K562 (cell line): ENCODE data around the gene CHMP1A. TPM values are rescaled to one million over a fixed set of nuclear protein-coding genes. Genes with fewer than 3 reads are reported as not detected.
A peak's percentile ranks its signal among the peaks of the same experiment; 100 is the strongest.

Source experiments
- CHAMP1 ChIP-seq: fragments of 450-650 bp; IDR thresholded peaks from 2 replicates; pipeline ENCODE4 v1.6.1; 2016; ENCODE audit warnings: mild to moderate bottlenecking
- CTCF ChIP-seq, 3 experiments: IDR thresholded peaks in 2 of 3; conservative IDR thresholded peaks in 1 of 3; 2 replicates each; pipeline ENCODE4 v1.5.1; 2011 to 2012; ENCODE audit warnings: low read length in 3 of 3, mild to moderate bottlenecking in 3 of 3, control low read depth in 2 of 3, improper control_type of control experiment in 1 of 3, inconsistent platforms in 1 of 3, low read depth in 1 of 3, mixed read lengths in 1 of 3, moderate library complexity in 1 of 3; ENCODE audit not compliant: insufficient read depth in 2 of 3
- ELK1 ChIP-seq: sonication (generic); formaldehyde crosslinking; IDR thresholded peaks from 2 replicates; pipeline ENCODE4 v1.8.1; 2022; ENCODE audit warnings: missing genetic modification reagents
- FIP1L1 ChIP-seq: fragments of 200-400 bp; formaldehyde crosslinking; IDR thresholded peaks from 2 replicates; pipeline ENCODE4 v1.6.1; 2018; ENCODE audit warnings: mild to moderate bottlenecking, low read depth, low read length; ENCODE audit not compliant: poor library complexity, severe bottlenecking
- PKNOX1 ChIP-seq: fragments of 450-650 bp; IDR thresholded peaks from 2 replicates; pipeline ENCODE4 v1.6.1; 2016
- SFPQ ChIP-seq: fragments of 200-400 bp; formaldehyde crosslinking; IDR thresholded peaks from 2 replicates; pipeline ENCODE4 v1.6.1; 2017; ENCODE audit warnings: mild to moderate bottlenecking, low read depth, low read length, moderate library complexity
- TSC22D4 ChIP-seq: fragments of 450-650 bp; IDR thresholded peaks from 2 replicates; pipeline ENCODE4 v1.6.1; 2016; ENCODE audit warnings: missing genetic modification characterization, missing biosample characterization, control low read depth
- YBX1 ChIP-seq: fragments of 450-650 bp; IDR thresholded peaks from 2 replicates; pipeline ENCODE4 v1.7.1; 2016; ENCODE audit warnings: mild to moderate bottlenecking
- ZFX ChIP-seq: sonication (generic); formaldehyde crosslinking; IDR thresholded peaks from 2 replicates; pipeline ENCODE4 v1.8.0; 2022; ENCODE audit warnings: mild to moderate bottlenecking, missing genetic modification reagents, moderate library complexity
- ZNF124 ChIP-seq: sonication (generic); formaldehyde crosslinking; IDR thresholded peaks from 2 replicates; pipeline ENCODE4 v1.8.1; 2022; ENCODE audit warnings: missing genetic modification reagents
- ZNF41 ChIP-seq: fragments of 250-450 bp; sonication (Bioruptor Pico); conservative IDR thresholded peaks from 2 replicates; pipeline ENCODE4 v1.4.0; 2020; ENCODE audit warnings: mild to moderate bottlenecking
- ZNF592 ChIP-seq: fragments of 450-650 bp; IDR thresholded peaks from 2 replicates; pipeline ENCODE4 v1.6.1; 2017; ENCODE audit warnings: antibody characterized with exemption, mild to moderate bottlenecking
- ZNF766 ChIP-seq: fragments of 200-800 bp; sonication (Bioruptor generic); conservative IDR thresholded peaks from 2 replicates; pipeline ENCODE4 v1.6.1; 2016; ENCODE audit warnings: missing genetic modification characterization, missing compliant biosample characterization
- polyA plus RNA-seq, 8 experiments: library from polyadenylated mRNA; depleted of rRNA in 4 of 8; stranded (reverse) in 5 of 8; unstranded in 3 of 8; fragments of >200 nt; fragmentation: Nextera tagmentation in 2 of 8; fragmentation: Illumina TruSeq in 1 of 8; extraction: Ambion mirVana in 2 of 8; extraction: Trizol in 1 of 8; gene quantifications; 2 replicates each; pipeline versions ENCODE4 v1.2.1 to v1.2.3, GENCODE V29; 2011 to 2014; ENCODE audit warnings: inconsistent platforms in 1 of 8, missing spikeins in 1 of 8
- total RNA-seq, 7 experiments: library from RNA; depleted of rRNA in 6 of 7; stranded (reverse); fragments of >200 nt in 6 of 7; fragmentation: Illumina TruSeq in 2 of 7; extraction: Trizol in 2 of 7; gene quantifications; 2 replicates each; pipeline versions ENCODE4 v1.2.1 to v1.2.3, GENCODE V29; 2011 to 2021; ENCODE audit warnings: low replicate concordance in 1 of 7

Gene CHMP1A
- total and polyA plus RNA-seq, 9 of the 15 experiments (the other 6 are each of a cell fraction or from before 2014, with no cell fraction given) = 0.83 to 79.9 (median 45.2) TPM

- no peak for TF ChIP-seq ZNF592
- TF ChIP-seq ZNF766 (CRISPR knock-in tag) = no peak
- no peak for TF ChIP-seq ZNF124 (CRISPR knock-in tag)
- no peak for TF ChIP-seq YBX1
- no peak for TF ChIP-seq ZNF41 (CRISPR knock-in tag)
- TF ChIP-seq FIP1L1 = peak; percentile 12
- TF ChIP-seq TSC22D4 = no peak
- 0 out of 2 replicates have a peak, but pooled peaks have one; percentile 77 for TF ChIP-seq ELK1 (CRISPR knock-in tag)
- no peak for TF ChIP-seq CHAMP1
- no peak for TF ChIP-seq PKNOX1
- peak; percentile 51 to 80 (median 58) for TF ChIP-seq CTCF (IDR thresholded peaks at IDR 0.05 in 2 of 3, conservative IDR thresholded peaks at IDR 0.05 in 1 of 3; ENCODE audit: insufficient read depth in 2 of 3, low read depth in 1 of 3, low read length in 3 of 3)
- TF ChIP-seq SFPQ = no peak
- TF ChIP-seq ZFX = peak; percentile 79
Observed at GRCh38 chr16:89700649-89701424, 43.3 kb upstream of the CHMP1A start (continued).
